HG03175 (cell line): ENCODE measurements around the gene PITX3.
A peak's percentile ranks its signal among the peaks of the same experiment; 100 is the strongest.
"Not testable (repeated sequence)": the region's sequence is repeated elsewhere in the genome, so short reads cannot be mapped to it uniquely, and the experiment has no call there.

Experiments
- ATAC-seq: cut with Tn5 transposase; IDR thresholded peaks from one replicate; pipeline ENCODE4 v1.9.1; 2021; ENCODE audit warnings: mild to moderate bottlenecking, moderate library complexity; ENCODE audit not compliant: unreplicated experiment

The PITX3 gene

DNA sequence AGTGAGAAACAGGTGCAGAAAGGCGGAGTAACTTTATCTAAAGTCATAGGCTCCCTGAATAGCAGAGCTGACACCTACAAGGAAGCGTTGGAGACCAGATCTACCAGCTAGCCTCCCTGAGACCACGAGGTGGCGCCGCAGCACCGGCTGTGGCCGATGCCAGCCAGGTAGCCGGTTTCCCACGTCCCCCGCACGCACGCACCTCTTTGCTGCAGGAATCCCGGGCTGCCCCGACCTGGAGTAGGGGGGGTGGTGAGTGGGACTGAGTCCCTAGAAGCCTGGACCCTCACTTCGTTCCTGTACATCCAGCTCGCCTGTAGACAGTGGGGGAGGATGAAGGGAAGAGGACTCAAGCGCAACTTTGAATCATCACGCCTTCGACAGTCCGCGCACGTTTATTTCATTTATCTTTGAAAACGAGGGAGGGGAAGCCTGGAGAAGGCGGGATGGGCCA is 11.5 kb downstream of the PITX3 start:
- peak; percentile 36 for ATAC-seq

GRCh38 chr10:102227050-102227449 is 14.3 kb downstream of the PITX3 start:
- ATAC-seq = no peak

- no peak for ATAC-seq
Measured at GRCh38 chr10:102226542-102226870, 14.8 kb downstream of the PITX3 start.

GRCh38 chr10:102225646-102226541 is 15.4 kb downstream of the PITX3 start, which contains the start of gene ELOVL3:
Gene ELOVL3 (plus strand): TSS chr10:102226299. CDS start chr10:102226549, 250 bp downstream.
- ATAC-seq = peak; percentile 90

- no peak for ATAC-seq
Measured at GRCh38 chr10:102222797-102223196, 18.5 kb downstream of the PITX3 start.

DNA sequence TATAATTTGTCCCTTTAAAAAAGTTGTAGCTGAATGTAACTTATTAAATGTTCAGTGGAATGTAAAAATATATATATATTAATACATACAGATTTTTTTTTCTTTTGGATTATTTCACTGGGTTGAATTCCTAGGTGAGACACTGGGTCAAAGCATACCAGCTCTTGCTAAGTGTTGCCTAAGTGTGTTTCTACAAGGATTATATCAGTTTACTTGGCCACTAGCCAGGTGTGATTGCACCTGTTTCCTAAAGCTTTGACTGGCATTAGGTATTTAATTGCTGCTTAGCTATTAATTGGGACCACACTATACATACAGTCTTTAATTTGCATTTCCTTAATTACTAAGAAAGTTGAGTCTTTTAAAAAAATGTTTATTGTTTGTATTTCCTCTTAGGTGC is 20.7 kb downstream of the PITX3 start:
- no peak for ATAC-seq

- ATAC-seq = no peak
Measured at GRCh38 chr10:102219370-102219769, 21.9 kb downstream of the PITX3 start.

GRCh38 chr10:102213599-102213998 is 27.7 kb downstream of the PITX3 start:
- ATAC-seq = not testable (repeated sequence)

- ATAC-seq = no peak
Measured at GRCh38 chr10:102211615-102212299, 29.6 kb downstream of the PITX3 start.

DNA sequence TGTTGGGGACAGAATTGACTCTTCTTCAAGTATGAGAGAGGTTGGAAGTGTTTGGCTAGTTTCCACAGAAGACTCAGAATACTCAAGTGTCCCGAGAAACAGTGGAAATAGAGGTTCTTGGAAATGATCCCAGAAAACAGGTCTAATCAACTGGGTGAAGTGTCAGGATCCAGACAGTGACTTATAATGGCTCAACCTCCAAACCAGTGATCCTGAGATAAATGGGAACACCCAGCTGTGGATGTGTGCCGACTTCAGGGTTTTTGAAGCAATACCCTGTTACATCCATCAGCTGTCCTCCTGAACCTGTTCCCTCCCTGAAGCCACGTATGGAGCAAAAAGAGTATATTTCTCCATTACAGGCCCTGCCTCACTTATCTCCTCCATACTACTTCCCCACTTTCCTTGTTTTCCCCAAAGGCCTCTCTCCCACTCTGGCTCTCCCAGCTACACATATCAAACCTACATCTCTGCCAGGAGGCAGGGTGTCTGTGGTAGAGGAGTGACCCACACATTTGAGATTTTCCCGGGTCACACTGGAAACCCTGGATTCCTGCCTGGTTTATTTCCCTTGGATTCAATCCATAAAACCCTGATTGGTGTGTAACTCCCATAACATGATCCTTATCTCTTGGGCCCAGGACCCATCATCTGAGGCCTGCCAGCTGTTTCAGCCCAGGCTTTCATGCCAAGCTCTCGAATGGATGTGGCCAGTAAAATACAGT is 32.8 kb downstream of the PITX3 start:
- no peak for ATAC-seq

DNA sequence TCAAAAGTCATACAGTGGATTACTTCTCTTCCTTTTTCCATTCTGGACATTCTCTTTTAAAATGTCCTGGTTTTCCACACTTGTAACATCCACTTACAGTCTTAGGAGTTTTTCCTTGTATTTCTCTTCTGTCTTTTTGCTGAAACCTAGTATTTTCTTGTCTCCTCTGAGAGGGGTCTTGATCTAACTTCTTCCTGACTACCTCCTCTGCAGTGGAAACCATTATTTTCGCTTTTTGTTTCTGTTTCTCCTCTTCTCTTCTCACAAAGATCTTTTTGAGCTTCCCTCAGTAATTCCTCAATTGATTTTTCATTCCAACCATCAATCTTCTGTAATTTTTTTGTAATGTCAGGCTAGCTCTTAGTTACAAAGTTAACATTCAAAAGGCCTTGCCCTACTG is 38.9 kb downstream of the PITX3 start:
- no peak for ATAC-seq

- no peak for ATAC-seq
Measured at GRCh38 chr10:102200751-102201640, 40.3 kb downstream of the PITX3 start.

GRCh38 chr10:102198027-102198426 is 43.3 kb downstream of the PITX3 start:
- no peak for ATAC-seq

- ATAC-seq = no peak
Measured at GRCh38 chr10:102196893-102197292, 44.4 kb downstream of the PITX3 start.

- no peak for ATAC-seq
Measured at GRCh38 chr10:102195296-102195870, 45.9 kb downstream of the PITX3 start.

- ATAC-seq = no peak
Measured at GRCh38 chr10:102191956-102192355, 49.4 kb downstream of the PITX3 start.

DNA sequence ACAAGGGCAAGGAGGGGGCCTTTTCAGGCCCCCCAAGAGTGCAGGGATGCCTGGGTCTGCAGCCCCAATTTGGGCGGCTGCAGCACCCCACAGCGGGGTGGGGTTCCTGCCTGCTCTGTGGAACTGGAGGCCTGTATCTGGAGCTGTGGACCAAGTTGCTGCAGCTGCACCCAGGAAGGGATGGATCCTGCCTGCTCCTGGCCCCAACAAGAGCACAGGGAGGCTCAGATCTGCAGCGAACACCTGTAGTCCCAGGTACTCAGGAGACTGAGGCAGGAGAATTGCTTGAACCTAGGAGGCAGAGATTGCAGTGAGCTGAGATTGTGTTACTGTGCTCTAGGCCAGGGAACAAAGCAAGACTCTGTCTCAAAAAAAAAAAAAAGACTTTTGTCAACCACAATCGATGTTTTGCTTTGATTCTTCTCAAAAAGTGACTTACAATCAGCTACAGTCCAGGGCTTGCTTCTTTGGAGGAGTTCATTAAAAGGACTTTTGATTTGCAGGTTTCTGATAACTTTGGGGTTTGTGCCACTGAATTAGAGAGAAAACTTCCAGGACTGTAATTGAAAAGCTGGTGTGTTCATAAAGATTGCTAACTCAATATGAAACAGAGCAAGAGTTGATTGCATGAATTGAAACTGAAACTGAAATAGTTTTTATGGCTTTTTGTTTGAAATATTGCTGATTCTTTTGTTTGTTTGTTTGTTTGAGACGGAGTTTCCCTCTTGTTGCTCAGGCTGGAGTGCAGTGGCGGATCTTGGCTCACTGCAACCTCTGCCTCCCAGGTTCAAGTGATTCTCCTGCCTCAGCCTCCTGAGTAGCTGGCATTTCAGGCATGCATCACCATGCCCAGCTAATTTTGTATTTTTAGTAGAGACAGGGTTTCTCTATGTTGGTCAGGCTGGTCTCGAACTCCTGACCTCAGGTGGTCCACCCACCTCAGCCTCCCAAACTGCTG is 52.1 kb downstream of the PITX3 start:
- ATAC-seq = not testable (repeated sequence)

DNA sequence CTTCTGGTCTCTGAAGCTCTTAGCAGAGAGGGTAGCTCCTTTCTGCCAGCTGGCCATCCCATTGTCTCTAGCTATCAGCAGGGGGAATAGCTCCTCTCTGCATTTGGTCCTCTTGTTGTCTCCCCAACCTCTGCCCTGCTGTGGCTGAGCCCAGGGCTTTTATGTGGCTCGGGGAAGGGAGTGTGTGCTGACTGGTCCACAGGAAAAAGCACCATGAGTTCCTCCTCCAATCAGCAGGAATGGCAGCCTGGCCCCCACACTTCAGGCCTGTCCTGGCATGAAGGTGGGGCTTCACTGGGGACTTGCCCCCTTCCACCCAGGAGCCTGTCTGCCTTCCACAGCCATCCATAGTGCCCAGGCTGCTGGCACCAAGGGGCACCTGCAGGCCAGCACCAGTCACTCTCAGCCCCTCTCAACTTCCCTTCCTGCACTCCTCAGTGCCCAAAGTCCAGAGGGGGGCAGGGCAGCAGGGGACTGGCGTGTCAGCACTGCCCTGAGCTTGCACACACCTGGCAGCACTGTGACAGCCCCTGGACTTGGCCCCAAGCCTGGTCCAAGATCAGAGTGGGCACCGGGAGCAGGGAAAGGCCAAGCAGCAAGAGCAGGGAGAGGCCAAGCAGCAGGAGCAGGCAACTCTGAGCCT is 52.9 kb downstream of the PITX3 start:
- ATAC-seq = no peak
